Fibroblast of mammary gland (primary cell): ENCODE results near the gene SREBF1.

Experiments
- DNase-seq: peaks from one replicate; pipeline ENCODE4 v3.0.0-alpha.2; 2010; ENCODE audit warnings: low read depth
- H3K4me3 ChIP-seq: 2 replicates; pipeline ENCODE4 v1.5.1; 2011; ENCODE audit warnings: low read depth, mild to moderate bottlenecking, low read length, moderate library complexity; ENCODE audit not compliant: control insufficient read depth
- TF ChIP-seq, protein P1 (sequence below): conservative IDR thresholded peaks from 2 replicates; pipeline ENCODE4 v1.5.1; 2011; ENCODE audit warnings: low read depth, low read length, inconsistent platforms; ENCODE audit not compliant: control insufficient read depth, insufficient read depth

Gene SREBF1

DNA sequence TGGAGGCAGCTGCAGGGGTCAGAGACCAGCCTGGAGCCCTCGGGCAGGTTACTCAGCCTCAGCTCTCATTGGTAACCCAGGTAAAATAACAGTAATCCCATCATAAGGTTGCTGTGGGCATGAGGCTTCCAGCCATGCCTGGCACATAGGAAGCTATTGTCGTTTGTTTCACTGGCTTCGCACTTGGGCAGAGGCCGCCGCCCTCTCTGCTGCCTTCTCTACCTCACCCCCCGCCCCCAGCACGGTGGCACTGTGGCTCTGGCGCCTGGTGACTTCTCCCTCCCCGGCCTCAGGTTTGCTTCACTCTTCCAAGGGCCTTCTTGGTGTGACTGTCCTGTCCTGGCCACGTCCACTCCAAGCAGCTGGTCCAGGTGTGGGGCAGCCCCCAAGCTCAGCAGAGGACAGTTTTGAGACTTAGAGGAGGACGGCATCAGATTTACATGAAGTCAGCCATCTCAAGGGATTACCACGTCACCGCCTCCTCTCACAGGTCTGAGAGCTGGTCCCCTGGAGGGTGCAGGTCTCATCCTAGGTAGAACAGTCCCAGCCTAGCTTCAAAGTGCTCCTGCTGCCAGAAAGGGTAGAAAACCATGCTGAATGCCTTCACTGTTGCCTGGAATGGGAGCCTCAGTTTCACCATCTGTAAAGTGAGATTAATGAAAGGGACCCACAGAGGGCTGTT lies 34.8 kb downstream of the SREBF1 start:
- TF ChIP-seq, protein P1, sequence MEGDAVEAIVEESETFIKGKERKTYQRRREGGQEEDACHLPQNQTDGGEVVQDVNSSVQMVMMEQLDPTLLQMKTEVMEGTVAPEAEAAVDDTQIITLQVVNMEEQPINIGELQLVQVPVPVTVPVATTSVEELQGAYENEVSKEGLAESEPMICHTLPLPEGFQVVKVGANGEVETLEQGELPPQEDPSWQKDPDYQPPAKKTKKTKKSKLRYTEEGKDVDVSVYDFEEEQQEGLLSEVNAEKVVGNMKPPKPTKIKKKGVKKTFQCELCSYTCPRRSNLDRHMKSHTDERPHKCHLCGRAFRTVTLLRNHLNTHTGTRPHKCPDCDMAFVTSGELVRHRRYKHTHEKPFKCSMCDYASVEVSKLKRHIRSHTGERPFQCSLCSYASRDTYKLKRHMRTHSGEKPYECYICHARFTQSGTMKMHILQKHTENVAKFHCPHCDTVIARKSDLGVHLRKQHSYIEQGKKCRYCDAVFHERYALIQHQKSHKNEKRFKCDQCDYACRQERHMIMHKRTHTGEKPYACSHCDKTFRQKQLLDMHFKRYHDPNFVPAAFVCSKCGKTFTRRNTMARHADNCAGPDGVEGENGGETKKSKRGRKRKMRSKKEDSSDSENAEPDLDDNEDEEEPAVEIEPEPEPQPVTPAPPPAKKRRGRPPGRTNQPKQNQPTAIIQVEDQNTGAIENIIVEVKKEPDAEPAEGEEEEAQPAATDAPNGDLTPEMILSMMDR = no peak
- no peak for DNase-seq
- no peak overlapping the region for H3K4me3 ChIP-seq

DNA sequence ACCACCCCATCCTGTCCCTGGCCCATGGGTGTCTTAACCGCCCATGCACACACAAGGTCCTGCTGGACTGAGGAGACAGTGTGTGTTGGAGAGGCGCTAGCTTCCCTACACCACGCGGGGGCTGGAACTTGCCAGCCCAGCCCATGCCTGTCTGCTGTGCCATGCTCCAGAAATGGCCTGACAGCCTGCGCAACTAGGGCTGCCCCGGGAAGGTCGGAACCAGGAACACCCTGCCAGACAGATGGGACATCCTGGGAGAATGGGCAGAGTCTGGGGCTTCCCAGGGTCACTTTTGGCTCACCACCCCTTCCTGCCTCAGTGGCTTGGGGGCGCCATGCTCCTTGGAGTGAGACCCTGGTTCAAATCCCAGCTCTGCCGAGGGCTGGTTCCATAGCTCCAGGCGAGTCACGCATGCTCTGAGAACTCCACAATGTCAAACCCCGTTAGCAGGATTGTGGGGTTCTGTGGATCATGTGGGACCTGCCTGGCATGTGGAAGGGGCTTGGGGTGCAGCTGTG lies 36.2 kb downstream of the SREBF1 start:
- TF ChIP-seq, protein P1 = no peak
- H3K4me3 ChIP-seq = no peak overlapping the region

DNA sequence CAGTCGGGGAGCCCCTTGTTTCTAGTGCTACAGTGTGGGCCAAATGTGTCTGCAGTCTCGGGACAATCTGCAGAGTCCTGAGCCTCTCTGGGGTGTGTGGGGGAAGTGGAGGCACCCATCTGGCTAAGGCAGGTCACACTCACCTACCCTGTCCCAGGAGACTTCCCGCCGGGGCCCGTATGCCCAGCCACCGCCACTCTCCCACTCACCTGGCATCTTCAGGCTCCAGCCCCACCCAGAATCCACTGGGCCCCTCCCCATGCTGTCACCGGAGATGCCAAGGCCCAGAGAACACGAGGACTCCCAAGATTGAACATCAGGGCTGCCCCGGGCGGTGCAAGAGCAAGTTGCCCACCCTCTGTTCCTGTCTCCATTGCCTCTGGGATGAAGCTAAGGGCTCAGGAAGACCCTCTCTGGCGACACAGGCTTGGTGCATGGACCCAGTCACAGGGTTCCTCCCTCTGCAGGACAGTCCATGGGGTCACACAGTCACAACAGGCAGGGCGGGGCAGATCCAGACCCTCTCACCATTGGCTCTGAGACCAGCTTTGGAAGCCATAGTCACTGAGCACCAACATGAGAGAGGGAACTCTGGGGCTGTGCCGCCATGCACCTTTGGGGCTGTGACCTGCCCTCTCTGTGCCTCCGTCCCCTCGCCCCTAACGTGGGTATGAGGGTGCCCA lies 38.1 kb downstream of the SREBF1 start:
- TF ChIP-seq, protein P1 = no peak
- DNase-seq = no peak
- H3K4me3 ChIP-seq = no peak overlapping the region

More for the DNA sequence above, 36.2 kb downstream of the SREBF1 start:
- no peak for DNase-seq

DNA sequence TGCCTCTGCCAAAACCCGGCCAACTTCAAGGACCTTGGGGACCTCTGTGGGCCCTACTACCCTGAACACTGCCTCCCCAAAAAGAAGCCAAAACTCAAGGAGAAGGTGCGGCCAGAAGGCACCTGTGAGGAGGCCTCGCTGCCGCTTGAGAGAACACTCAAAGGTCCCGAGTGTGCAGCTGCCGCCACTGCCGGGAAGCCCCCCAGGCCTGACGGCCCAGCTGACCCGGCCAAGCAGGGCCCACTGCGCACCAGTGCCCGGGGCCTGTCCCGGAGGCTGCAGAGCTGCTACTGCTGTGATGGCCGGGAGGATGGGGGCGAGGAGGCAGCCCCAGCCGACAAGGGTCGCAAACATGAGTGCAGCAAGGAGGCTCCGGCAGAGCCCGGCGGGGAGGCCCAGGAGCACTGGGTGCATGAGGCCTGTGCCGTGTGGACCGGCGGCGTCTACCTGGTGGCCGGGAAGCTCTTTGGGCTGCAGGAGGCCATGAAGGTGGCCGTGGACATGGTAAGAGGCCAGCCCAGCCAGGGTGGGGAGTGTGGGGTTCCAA lies 38.7 kb downstream of the SREBF1 start:
- DNase-seq = no peak
- no peak overlapping the region for H3K4me3 ChIP-seq
- TF ChIP-seq, protein P1 = no peak

DNA sequence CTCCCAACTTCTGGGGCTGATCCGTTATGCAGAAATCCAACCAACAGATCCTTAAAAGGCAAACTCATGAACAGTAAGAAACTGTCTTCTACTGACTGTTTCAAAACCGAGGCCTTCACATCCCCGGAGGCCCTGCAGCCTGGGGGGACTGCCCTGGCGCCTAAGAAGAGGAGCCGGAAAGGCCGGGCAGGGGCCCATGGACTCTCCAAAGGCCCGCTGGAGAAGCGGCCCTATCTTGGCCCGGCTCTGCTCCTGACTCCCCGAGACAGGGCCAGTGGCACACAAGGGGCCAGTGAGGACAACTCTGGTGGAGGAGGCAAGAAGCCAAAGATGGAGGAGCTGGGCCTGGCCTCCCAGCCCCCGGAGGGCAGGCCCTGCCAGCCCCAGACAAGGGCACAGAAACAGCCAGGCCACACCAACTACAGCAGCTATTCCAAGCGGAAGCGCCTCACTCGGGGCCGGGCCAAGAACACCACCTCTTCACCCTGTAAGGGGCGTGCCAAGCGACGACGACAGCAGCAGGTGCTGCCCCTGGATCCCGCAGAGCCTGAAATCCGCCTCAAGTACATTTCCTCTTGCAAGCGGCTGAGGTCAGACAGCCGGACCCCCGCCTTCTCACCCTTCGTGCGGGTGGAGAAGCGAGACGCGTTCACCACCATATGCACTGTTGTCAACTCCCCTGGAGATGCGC lies 39.5 kb downstream of the SREBF1 start:
- no peak overlapping the region for H3K4me3 ChIP-seq
- DNase-seq = no peak
- TF ChIP-seq, protein P1 = no peak

DNA sequence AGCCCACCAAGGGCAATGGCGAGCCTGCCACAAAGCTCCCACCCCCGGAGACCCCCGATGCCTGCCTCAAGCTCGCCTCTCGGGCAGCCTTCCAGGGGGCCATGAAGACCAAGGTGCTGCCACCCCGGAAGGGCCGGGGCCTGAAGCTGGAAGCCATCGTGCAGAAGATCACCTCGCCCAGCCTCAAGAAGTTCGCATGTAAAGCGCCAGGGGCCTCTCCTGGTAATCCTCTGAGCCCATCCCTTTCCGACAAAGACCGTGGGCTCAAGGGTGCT lies 40.1 kb downstream of the SREBF1 start:
- TF ChIP-seq, protein P1 = no peak
- H3K4me3 ChIP-seq = no peak overlapping the region
- no peak for DNase-seq
